Hematopoietic multipotent progenitor cell (in vitro differentiated cells): ENCODE results near the gene NANOS3. TPM values are rescaled to one million over a fixed set of nuclear protein-coding genes. Genes with fewer than 3 reads are reported as not detected.
"Not testable (repeated sequence)": the region's sequence is repeated elsewhere in the genome, so short reads cannot be mapped to it uniquely, and the experiment has no call there.

ENCODE experiments used
- DNase-seq, 3 donors: peaks; one replicate each; pipeline ENCODE4 v3.0.0-alpha.2; 2011 to 2015; ENCODE audit warnings: low read depth in 2 of 3, low spot score in 2 of 3
- small RNA-seq: library from RNA; depleted of rRNA; stranded (forward); fragments of <200 nt; gene quantifications from one replicate; pipeline ENCODE3, GENCODE V24; 2012
- total RNA-seq: library from RNA; depleted of rRNA; stranded (reverse); fragments of >200 nt; gene quantifications from one replicate; pipeline ENCODE4 v1.2.3, GENCODE V29; 2012

Gene NANOS3
- total RNA-seq, 1 donor = 2.7 TPM

DNA sequence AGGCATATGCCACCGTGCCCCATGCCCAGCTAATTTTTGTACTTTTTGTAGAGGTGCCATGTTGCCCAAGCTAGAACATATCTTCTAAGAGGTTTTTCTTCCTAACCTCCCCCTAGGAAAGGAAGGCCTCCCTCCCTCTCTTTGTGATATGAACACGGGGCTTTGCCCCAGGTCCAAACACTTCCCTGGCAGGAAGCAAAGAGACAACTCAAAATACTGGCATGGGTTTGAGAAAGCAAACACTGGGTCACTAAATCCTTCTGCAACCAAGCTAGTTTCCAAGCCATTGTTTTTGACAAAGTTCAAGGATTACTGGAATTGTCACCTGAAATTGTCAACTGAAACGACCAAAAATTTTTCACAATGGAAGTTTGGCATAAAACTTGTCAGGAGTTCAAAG, 37.8 kb downstream of the NANOS3 start:
- no peak for DNase-seq

DNA sequence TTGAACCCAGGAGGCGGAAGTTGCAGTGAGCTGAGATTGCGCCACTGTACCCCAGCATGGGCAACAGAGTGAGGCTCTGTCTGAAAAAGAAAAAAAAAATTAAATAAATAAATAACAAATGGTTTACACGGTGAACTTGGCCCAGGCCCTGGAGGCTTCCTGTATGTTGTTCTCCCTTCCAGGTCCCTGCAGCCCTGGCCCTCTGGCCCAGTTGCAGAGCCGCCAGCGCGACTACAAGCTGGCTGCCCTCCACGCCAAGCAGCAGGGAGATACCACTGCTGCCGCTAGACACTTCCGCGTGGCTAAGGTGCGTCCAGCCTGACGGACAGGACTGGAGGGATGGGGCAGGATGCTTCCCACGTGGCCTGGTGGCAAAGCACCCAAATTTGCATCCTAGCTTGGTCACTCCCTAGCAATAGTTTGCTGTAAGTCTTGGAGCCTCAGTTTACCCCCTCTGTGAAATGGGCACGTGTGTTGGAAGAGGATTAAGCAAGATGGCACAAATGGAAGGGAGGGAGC, 41.0 kb downstream of the NANOS3 start:
- DNase-seq = no peak

DNA sequence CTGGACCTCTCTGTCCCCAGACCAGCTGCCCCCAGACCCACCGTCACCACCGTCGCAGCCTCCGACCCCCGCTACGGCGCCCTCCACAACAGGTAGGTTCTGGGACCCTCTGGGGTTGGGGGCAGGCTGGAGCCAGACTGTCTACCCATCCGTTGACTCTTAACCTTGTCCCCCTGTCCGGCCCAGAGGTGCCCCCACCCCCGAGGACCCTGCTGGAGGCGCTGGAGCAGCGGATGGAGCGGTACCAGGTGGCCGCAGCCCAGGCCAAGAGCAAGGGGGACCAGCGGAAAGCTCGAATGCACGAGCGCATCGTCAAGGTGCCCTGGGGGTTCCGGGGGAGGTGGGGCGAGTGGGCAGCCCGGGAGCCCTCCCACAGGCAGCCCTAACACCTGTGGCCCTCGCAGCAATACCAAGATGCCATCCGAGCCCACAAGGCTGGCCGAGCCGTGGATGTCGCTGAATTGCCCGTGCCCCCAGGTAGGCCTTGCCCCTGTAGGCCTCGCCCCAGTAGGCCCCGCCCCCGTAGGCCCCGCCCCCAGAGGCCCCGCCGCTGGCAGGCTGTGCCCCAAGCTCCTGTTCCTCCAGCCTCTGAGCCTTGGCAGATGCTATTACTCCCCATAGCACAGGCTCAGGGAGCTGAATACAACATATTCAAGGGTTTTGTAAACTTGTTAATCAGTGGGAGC, 41.9 kb downstream of the NANOS3 start:
- no peak for DNase-seq

DNA sequence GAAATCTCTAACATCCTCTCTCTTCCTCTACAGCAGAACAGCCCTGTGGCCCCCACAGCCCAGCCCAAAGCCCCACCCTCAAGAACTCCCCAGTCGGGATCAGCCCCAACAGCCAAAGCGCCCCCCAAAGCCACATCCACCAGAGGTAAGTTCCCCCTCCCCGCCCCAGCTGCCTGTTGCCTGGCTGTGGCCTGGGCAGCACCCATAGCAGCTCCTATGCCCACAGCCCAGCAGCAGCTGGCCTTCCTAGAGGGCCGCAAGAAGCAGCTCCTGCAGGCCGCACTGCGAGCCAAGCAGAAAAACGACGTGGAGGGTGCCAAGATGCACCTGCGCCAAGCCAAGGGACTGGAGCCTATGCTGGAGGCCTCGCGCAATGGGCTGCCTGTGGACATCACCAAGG, 43.6 kb downstream of the NANOS3 start:
- DNase-seq = no peak

DNA sequence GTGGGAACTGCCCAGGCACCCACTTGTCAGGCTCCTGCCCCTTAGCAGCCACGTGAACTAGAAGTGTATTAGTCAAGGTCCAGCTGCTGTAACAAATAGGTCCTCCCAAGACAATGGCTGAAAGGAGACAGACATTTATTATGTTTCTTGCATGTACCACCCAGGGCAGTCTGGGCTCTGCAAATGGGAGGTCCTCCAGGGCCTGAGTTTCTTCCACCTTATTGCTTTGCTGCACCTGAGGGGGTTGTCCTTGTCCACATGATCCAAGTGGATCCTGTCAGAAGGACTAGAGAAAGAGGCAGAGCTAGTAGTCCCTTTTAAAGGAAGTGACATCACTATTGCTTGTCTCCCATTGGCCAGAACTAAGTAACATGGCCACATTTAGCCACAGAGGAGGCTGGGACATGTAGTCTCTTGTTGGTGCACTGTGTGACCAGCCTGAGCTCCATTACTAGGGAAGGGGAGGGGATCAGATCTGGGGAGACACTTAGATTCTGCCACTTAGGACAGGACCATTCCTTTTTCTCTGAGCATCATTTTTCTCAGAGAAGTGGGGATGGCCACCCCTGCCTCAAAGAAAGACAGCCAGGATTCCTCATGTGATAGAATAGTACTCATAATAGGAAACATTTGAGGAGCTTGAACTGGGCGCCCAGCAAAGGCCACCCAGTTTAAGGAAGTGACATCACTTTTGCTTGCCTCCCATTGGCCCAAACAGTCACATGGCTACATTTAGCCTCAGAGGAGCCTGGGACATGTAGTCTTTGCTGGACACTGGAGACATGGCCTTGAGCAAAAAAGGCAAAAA, 44.2 kb downstream of the NANOS3 start:
- peak in 2 of 3 donors; percentile 35 to 62 for DNase-seq

DNA sequence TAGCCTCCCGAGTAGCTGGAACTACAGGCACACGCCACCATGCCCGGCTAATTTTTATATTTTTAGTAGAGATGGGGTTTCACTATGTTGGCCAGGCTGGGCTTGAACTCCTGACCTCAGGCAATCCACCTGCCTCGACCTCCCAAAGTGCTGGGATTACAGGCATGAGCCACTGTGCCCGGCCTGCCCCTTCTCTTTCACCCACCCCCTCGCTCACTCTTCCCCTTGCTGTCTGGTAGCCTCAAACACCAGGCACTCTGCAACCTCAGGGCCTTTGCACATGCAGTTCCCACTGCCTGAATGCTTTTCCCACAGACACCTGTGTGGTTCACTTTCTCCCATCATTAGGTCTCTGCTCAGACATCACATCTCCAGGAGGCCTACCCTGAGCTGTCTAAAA, 45.2 kb downstream of the NANOS3 start:
- not testable (repeated sequence) for DNase-seq

DNA sequence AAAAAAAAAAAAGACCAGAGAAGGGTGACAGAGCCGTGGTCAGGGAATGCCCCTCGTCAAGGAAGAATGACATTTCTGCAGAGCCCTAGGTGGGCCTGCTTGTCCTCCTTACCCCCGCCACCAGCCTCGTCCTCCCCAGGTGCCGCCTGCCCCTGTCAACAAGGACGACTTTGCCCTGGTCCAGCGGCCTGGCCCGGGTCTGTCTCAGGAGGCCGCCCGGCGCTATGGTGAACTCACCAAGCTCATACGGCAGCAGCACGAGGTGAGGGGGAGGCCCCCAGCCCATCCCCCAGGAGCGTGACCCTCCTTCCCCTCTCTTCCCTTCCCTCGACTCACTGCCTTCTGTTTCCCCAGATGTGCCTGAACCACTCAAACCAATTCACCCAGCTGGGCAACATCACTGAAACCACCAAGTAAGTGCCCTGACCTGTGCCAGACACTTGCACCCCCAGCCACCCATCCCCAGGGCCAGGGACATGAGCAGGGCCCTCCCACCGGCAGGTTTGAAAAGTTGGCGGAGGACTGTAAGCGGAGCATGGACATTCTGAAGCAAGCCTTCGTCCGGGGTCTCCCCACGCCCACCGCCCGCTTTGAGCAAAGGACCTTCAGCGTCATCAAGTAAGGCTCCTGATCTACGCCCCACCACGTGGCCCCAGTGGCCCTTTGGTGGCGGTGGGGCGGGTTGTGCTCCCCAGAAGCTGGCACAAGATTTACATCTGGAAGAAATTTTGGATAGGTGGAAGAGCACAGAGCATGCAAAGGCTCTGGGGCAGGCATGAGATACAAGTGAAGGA, 46.5 kb downstream of the NANOS3 start:
- no peak for DNase-seq

DNA sequence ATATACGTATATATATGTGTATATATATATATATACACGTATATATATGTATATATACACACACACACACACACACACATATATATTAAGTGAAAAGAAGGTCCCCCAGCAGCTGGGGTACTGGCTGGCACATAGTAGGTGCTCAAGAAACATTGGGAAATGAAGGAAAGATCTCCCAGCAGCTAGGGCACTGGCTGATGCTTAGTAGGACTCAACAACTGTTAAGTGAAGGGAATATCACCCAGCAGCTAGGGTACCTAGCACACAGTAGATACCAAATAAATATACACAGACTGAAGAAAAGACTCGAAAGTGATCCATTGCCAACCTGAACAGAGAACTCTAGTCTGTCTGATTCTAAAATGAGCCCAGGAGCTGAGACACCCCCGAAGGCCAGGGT, 49.1 kb downstream of the NANOS3 start:
- DNase-seq = no peak

DNA sequence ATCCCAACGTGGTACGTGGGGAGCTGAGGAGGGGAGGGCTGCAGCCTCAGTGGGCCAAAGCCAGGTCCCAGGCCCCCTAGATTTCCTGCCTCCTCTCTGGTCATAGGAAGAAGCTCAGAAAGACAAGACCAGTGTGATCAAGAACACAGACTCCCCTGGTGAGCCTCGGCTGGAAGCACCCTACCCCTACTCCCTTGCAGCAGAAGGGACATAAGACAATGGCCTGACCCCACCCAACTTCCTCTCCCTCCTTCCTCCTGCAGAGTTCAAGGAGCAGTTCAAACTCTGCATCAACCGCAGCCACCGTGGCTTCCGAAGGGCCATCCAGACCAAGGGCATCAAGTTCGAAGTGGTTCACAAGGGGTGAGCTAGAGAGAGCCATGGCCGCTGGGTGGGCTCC, 49.8 kb downstream of the NANOS3 start:
- no peak for DNase-seq

DNA sequence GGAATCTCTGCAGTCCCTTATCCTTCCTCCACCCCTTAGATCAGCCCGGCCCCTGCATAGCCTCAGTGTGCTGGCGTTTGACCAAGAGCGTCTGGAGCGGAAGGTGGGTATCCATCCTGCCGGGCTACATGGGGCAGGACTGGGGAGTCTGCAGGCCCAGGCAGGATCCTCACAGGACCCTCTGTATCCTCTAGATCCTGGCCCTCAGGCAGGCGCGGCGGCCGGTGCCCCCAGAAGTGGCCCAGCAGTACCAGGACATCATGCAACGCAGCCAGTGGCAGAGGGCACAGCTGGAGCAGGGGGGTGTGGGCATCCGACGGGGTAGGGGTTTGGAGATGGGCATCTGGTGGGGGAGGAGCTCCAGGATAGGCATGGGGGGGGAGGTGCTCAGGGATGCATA, 52.4 kb downstream of the NANOS3 start:
- no peak for DNase-seq

DNA sequence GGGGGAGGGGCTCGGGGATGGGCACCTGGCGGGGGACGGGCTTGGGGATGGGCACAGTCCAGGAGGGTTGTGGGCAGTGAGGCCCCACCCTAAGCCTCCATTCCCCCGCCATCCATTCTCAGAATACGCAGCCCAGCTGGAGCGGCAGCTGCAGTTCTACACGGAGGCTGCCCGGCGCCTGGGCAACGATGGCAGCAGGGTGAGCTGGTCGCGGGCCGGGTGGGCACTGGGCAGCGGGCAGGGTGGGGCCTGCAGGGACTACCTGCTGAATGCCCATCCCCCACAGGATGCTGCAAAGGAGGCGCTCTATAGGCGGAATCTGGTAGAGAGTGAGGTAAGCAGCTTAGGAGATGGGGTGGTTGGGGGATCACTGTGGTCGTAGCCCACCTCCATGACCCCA, 53.0 kb downstream of the NANOS3 start:
- no peak for DNase-seq

Small RNA genes lying within 50 kb of the gene (small RNA-seq; reads per million reads assigned to genes)
- gene MIR181C = 131 reads per million, percentile 97 among the genes with 10 or more reads in this experiment
- 496 reads per million, percentile 99 among the genes with 10 or more reads in this experiment for gene MIR181D

Other genes with a start within 250 kb of the NANOS3 start
- gene MRI1, start 112.6 kb upstream of the NANOS3 start, total RNA-seq = 86.7 TPM
- gene C19orf53, start 102.7 kb upstream of the NANOS3 start, total RNA-seq = 30.4 TPM
- gene ZSWIM4, start 81.7 kb upstream of the NANOS3 start, total RNA-seq = 15.1 TPM
- 2.4 TPM for gene BRME1, start 29.0 kb downstream of the NANOS3 start, total RNA-seq
- 17.5 TPM for gene CC2D1A, start 29.1 kb downstream of the NANOS3 start, total RNA-seq
- under 0.01 TPM for gene PODNL1, start 61.3 kb downstream of the NANOS3 start, total RNA-seq
- 61.9 TPM for gene DCAF15, start 75.4 kb downstream of the NANOS3 start, total RNA-seq
- gene RFX1, start 129.2 kb downstream of the NANOS3 start, total RNA-seq = 20.2 TPM
- not detected for gene RLN3, start 151.0 kb downstream of the NANOS3 start, total RNA-seq
- 41.2 TPM for gene IL27RA, start 154.6 kb downstream of the NANOS3 start, total RNA-seq
- not detected for gene PALM3, start 184.9 kb downstream of the NANOS3 start, total RNA-seq
- 1.1 TPM for gene MISP3, start 195.7 kb downstream of the NANOS3 start, total RNA-seq
- gene C19orf67, start 208.6 kb downstream of the NANOS3 start, total RNA-seq = not detected
- 35.5 TPM for gene SAMD1, start 213.6 kb downstream of the NANOS3 start, total RNA-seq
- 19.4 TPM for gene PRKACA, start 240.6 kb downstream of the NANOS3 start, total RNA-seq